Measurements from ENCODE around the gene ILF3.

Gene ILF3

GRCh38 chr19:10717356-10718204 is 63.4 kb downstream of the ILF3 start, which contains the start of gene DNM2:
TSS of gene DNM2 (plus strand) at chr19:10718079. CDS start at chr19:10718243, 164 bp downstream.
- DNase-seq = peak; percentile 99
- in situ Hi-C loops (cut with HindIII; ENCODE audit: low pct_ligation_motif_present, low pct_unique_long_range_greater_than_20kb, low sequenced_read_pairs) = no loop called here

- in situ Hi-C loops (cut with HindIII; ENCODE audit: low pct_ligation_motif_present, low pct_unique_long_range_greater_than_20kb, low sequenced_read_pairs) = no loop called here
Measured at GRCh38 chr19:10718205-10719196, 64.4 kb downstream of the ILF3 start.

GRCh38 chr19:10719466-10719961 is 65.4 kb downstream of the ILF3 start:
- in situ Hi-C loops (cut with HindIII; ENCODE audit: low pct_ligation_motif_present, low pct_unique_long_range_greater_than_20kb, low sequenced_read_pairs) = no loop called here

More at GRCh38 chr19:10718205-10719196, 64.4 kb downstream of the ILF3 start:
- DNase-seq = peak; percentile 30

GRCh38 chr19:10720607-10721125 is 66.5 kb downstream of the ILF3 start:
- in situ Hi-C loops (cut with HindIII; ENCODE audit: low pct_ligation_motif_present, low pct_unique_long_range_greater_than_20kb, low sequenced_read_pairs) = no loop called here

More at GRCh38 chr19:10719466-10719961, 65.4 kb downstream of the ILF3 start:
- DNase-seq = no peak

GRCh38 chr19:10723591-10723990 is 69.4 kb downstream of the ILF3 start:
- DNase-seq = no peak
- in situ Hi-C loops (cut with HindIII; ENCODE audit: low pct_ligation_motif_present, low pct_unique_long_range_greater_than_20kb, low sequenced_read_pairs) = no loop called here

More at GRCh38 chr19:10720607-10721125, 66.5 kb downstream of the ILF3 start:
- DNase-seq = no peak

GRCh38 chr19:10724573-10725071 is 70.5 kb downstream of the ILF3 start:
- DNase-seq = no peak
- in situ Hi-C loops (cut with HindIII; ENCODE audit: low pct_ligation_motif_present, low pct_unique_long_range_greater_than_20kb, low sequenced_read_pairs) = no loop called here

- no peak for DNase-seq
- in situ Hi-C loops (cut with HindIII; ENCODE audit: low pct_ligation_motif_present, low pct_unique_long_range_greater_than_20kb, low sequenced_read_pairs) = no loop called here
Measured at GRCh38 chr19:10725415-10725814, 71.3 kb downstream of the ILF3 start.

- in situ Hi-C loops (cut with HindIII; ENCODE audit: low pct_ligation_motif_present, low pct_unique_long_range_greater_than_20kb, low sequenced_read_pairs) = no loop called here
Measured at GRCh38 chr19:10726268-10726667, 72.1 kb downstream of the ILF3 start.

GRCh38 chr19:10727685-10728201 is 73.6 kb downstream of the ILF3 start:
- DNase-seq = no peak

More at GRCh38 chr19:10726268-10726667, 72.1 kb downstream of the ILF3 start:
- DNase-seq = no peak

GRCh38 chr19:10729411-10729810 is 75.3 kb downstream of the ILF3 start:
- no peak for DNase-seq
- in situ Hi-C loops (cut with HindIII; ENCODE audit: low pct_ligation_motif_present, low pct_unique_long_range_greater_than_20kb, low sequenced_read_pairs) = no loop called here

More at GRCh38 chr19:10727685-10728201, 73.6 kb downstream of the ILF3 start:
- in situ Hi-C loops (cut with HindIII; ENCODE audit: low pct_ligation_motif_present, low pct_unique_long_range_greater_than_20kb, low sequenced_read_pairs) = no loop called here

- in situ Hi-C loops (cut with HindIII; ENCODE audit: low pct_ligation_motif_present, low pct_unique_long_range_greater_than_20kb, low sequenced_read_pairs) = no loop called here
- DNase-seq = no peak
Measured at GRCh38 chr19:10730932-10731331, 76.8 kb downstream of the ILF3 start.

GRCh38 chr19:10735741-10736140 is 81.6 kb downstream of the ILF3 start:
- no peak for DNase-seq
- in situ Hi-C loops (cut with HindIII; ENCODE audit: low pct_ligation_motif_present, low pct_unique_long_range_greater_than_20kb, low sequenced_read_pairs) = no loop called here

GRCh38 chr19:10736189-10736588 is 82.0 kb downstream of the ILF3 start:
- in situ Hi-C loops (cut with HindIII; ENCODE audit: low pct_ligation_motif_present, low pct_unique_long_range_greater_than_20kb, low sequenced_read_pairs) = no loop called here
- no peak for DNase-seq

- in situ Hi-C loops (cut with HindIII; ENCODE audit: low pct_ligation_motif_present, low pct_unique_long_range_greater_than_20kb, low sequenced_read_pairs) = no loop called here
- DNase-seq = no peak
Measured at GRCh38 chr19:10736916-10737551, 82.9 kb downstream of the ILF3 start.

- in situ Hi-C loops (cut with HindIII; ENCODE audit: low pct_ligation_motif_present, low pct_unique_long_range_greater_than_20kb, low sequenced_read_pairs) = no loop called here
- DNase-seq = no peak
Measured at GRCh38 chr19:10737722-10738121, 83.6 kb downstream of the ILF3 start.

- in situ Hi-C loops (cut with HindIII; ENCODE audit: low pct_ligation_motif_present, low pct_unique_long_range_greater_than_20kb, low sequenced_read_pairs) = no loop called here
- DNase-seq = no peak
Measured at GRCh38 chr19:10740798-10741197, 86.7 kb downstream of the ILF3 start.

Measured in ACHN (cell line).